A549 (cell line): ENCODE measurements around the gene CNOT6. TPM values are rescaled to one million over a fixed set of nuclear protein-coding genes. Genes with fewer than 3 reads are reported as not detected.

ENCODE experiments used
- ATAC-seq, 2 experiments: fragments of 200-7000 bp in 1 of 2; fragments of >200 bp in 1 of 2; cut with Nextera tagmentation in 1 of 2; cut with Tn5 transposase in 1 of 2; 3 replicates each; pipeline versions ENCODE4 v1.8.0 to v1.9.1; 2018 to 2020; ENCODE audit warnings: mild to moderate bottlenecking in 1 of 2, moderate library complexity in 1 of 2
- CTCF ChIA-PET: fragments of 300-600 bp; sonication (Branson Sonifier 250); formaldehyde crosslinking; extraction: SDS; loops from one replicate; lab custom pipeline; 2021; ENCODE audit warnings: antibody characterized with exemption, inconsistent platforms; lab: Yijun Ruan, JAX
- POLR2A ChIA-PET: fragments of 350-600 bp; formaldehyde crosslinking; extraction: SDS; loops from one replicate; lab custom pipeline; 2021; ENCODE audit warnings: antibody characterized with exemption, inconsistent platforms; lab: Yijun Ruan, JAX
- DNase-seq, 2 experiments: peaks; one replicate each; pipeline versions ENCODE4 v3.0.0 to v3.0.0-alpha.2; 2011 to 2016; ENCODE audit warnings: low read depth in 1 of 2, low spot score in 1 of 2
- FAIRE-seq: peaks from 2 replicates; lab custom pipeline; 2011; peaks lifted over from hg19 to GRCh38; lab: Jason Lieb, UNC
- H3K27ac ChIP-seq, 2 experiments: fragments of >200 bp; sonication (Bioruptor Twin); formaldehyde crosslinking; 3 replicates each; pipeline ENCODE4 v1.5.1; 2016 to 2017
- H3K4me1 ChIP-seq: fragments of >200 bp; sonication (Bioruptor Twin); formaldehyde crosslinking; 3 replicates; pipeline ENCODE4 v1.6.1; 2016
- H3K4me2 ChIP-seq: fragments of >200 bp; sonication (Bioruptor Twin); formaldehyde crosslinking; 3 replicates; pipeline ENCODE4 v1.6.1; 2016
- H3K4me3 ChIP-seq: fragments of >200 bp; sonication (Bioruptor Twin); formaldehyde crosslinking; 3 replicates; pipeline ENCODE4 v1.5.1; 2016
- H3K9me3 ChIP-seq: fragments of >200 bp; sonication (Bioruptor Twin); formaldehyde crosslinking; 3 replicates; pipeline ENCODE4 v1.6.1; 2016
- CBX8 ChIP-seq: fragments of 200-600 bp; sonication (generic); IDR thresholded peaks from 2 replicates; pipeline ENCODE4 v1.6.1; 2016
- CEBPB ChIP-seq, 2 experiments: fragments of >200 bp in 1 of 2; sonication (Bioruptor Twin) in 1 of 2; formaldehyde crosslinking in 1 of 2; IDR thresholded peaks; 2 replicates each; pipeline ENCODE4 v1.6.1; 2012 to 2016
- CHD4 ChIP-seq: fragments of 200-600 bp; sonication (generic); IDR thresholded peaks from 2 replicates; pipeline ENCODE4 v1.6.1; 2016; ENCODE audit warnings: antibody characterized with exemption, mild to moderate bottlenecking, borderline replicate concordance
- CTCF ChIP-seq: fragments of >200 bp; sonication (Bioruptor Twin); formaldehyde crosslinking; IDR thresholded peaks from 3 replicates; pipeline ENCODE4 v1.5.1; 2016
- E2F6 ChIP-seq: IDR thresholded peaks from 2 replicates; pipeline ENCODE4 v1.6.1; 2012; ENCODE audit warnings: low read depth, borderline replicate concordance
- EHF ChIP-seq: fragments of 250-450 bp; sonication (Bioruptor Pico); IDR thresholded peaks from 2 replicates; pipeline ENCODE4 v1.5.0; 2020; ENCODE audit warnings: mild to moderate bottlenecking
- FOXS1 ChIP-seq: fragments of 250-450 bp; sonication (Bioruptor Pico); IDR thresholded peaks from 2 replicates; pipeline ENCODE4 v1.5.0; 2020; ENCODE audit warnings: mild to moderate bottlenecking, moderate library complexity
- HES2 ChIP-seq: fragments of >200 bp; sonication (Bioruptor Twin); formaldehyde crosslinking; IDR thresholded peaks from 2 replicates; pipeline ENCODE4 v1.6.1; 2016
- HOXB5 ChIP-seq: fragments of 250-450 bp; sonication (Bioruptor Pico); IDR thresholded peaks from 2 replicates; pipeline ENCODE4 v1.5.0; 2020; ENCODE audit warnings: mild to moderate bottlenecking, moderate library complexity
- KDM1A ChIP-seq: fragments of 200-600 bp; sonication (generic); IDR thresholded peaks from 2 replicates; pipeline ENCODE4 v1.6.1; 2016; ENCODE audit warnings: low read depth, mild to moderate bottlenecking
- KDM5A ChIP-seq: fragments of 200-600 bp; sonication (generic); IDR thresholded peaks from 2 replicates; pipeline ENCODE4 v1.6.1; 2016; ENCODE audit warnings: antibody characterized with exemption, mild to moderate bottlenecking
- MYC ChIP-seq: IDR thresholded peaks from 2 replicates; pipeline ENCODE4 v1.6.1; 2012; ENCODE audit warnings: mild to moderate bottlenecking, inconsistent platforms, low read length, improper control_type of control experiment, borderline replicate concordance
- NFE2L2 ChIP-seq: fragments of 150-350 bp; conservative IDR thresholded peaks from 2 replicates; pipeline ENCODE4 v1.6.1; 2014; ENCODE audit warnings: low read length
- RAD21 ChIP-seq, 2 experiments: fragments of >200 bp in 1 of 2; sonication (Bioruptor Twin) in 1 of 2; formaldehyde crosslinking in 1 of 2; IDR thresholded peaks in 1 of 2; conservative IDR thresholded peaks in 1 of 2; 2 replicates in 1 of 2; 3 replicates in 1 of 2; pipeline ENCODE4 v1.6.1; 2012 to 2018; ENCODE audit warnings: inconsistent platforms in 1 of 2
- RARB ChIP-seq: fragments of 250-450 bp; sonication (Bioruptor Pico); IDR thresholded peaks from 2 replicates; pipeline ENCODE4 v1.8.0; 2021; ENCODE audit warnings: mild to moderate bottlenecking, moderate library complexity
- RCOR1 ChIP-seq: fragments of 150-350 bp; IDR thresholded peaks from 2 replicates; pipeline ENCODE4 v1.6.1; 2014; ENCODE audit warnings: antibody characterized with exemption, low read length, low read depth
- RFX5 ChIP-seq: fragments of 450-650 bp; IDR thresholded peaks from 2 replicates; pipeline ENCODE4 v1.7.1; 2014; ENCODE audit warnings: antibody characterized with exemption, mild to moderate bottlenecking, moderate library complexity
- TP53 ChIP-seq: fragments of 250-450 bp; sonication (Bioruptor Pico); IDR thresholded peaks from 2 replicates; pipeline ENCODE4 v1.5.0; 2021; ENCODE audit warnings: mild to moderate bottlenecking, moderate library complexity
- WGBS: methylation state at CpG from one replicate; pipeline ENCODE4 v1.1.6; 2017; ENCODE audit errors: missing lambda C conversion rate; 5-methylcytosine and 5-hydroxymethylcytosine counted together
- polyA plus RNA-seq, 4 experiments: library from polyadenylated mRNA; depleted of rRNA in 3 of 4; stranded (reverse); fragments of >200 nt; fragmentation: RNase III in 1 of 4; extraction: RNeasy Plus Mini Kit Qiagen cat#74134 plus additional on column Dnase treatment in 1 of 4; gene quantifications; 2 replicates in 3 of 4; 3 replicates in 1 of 4; pipeline ENCODE4 v1.2.3, GENCODE V29; 2011 to 2017
- TF ChIP-seq, protein P1 (sequence below): fragments of 200-600 bp; sonication (generic); IDR thresholded peaks from 2 replicates; pipeline ENCODE4 v1.6.1; 2016; ENCODE audit warnings: antibody characterized with exemption, mild to moderate bottlenecking, moderate library complexity
- TF ChIP-seq, protein P2 (sequence below): fragments of 250-450 bp; sonication (Bioruptor Pico); IDR thresholded peaks from 2 replicates; pipeline ENCODE4 v1.5.0; 2020; ENCODE audit warnings: low read depth, mild to moderate bottlenecking, moderate library complexity
- TF ChIP-seq, protein P3 (sequence below): IDR thresholded peaks from 2 replicates; pipeline ENCODE4 v1.6.1; 2012

Gene CNOT6
- polyA plus RNA-seq, 2 of the 4 experiments (the other 2 are of a cell fraction) = 18.2 to 28.5 TPM

GRCh38 chr5:180622910-180623309 is 128.7 kb downstream of the CNOT6 start (continued):
- no peak for TF ChIP-seq CEBPB (IDR thresholded peaks at IDR 0.05)
- TF ChIP-seq, all 56 proteins: peak for 0

DNA sequence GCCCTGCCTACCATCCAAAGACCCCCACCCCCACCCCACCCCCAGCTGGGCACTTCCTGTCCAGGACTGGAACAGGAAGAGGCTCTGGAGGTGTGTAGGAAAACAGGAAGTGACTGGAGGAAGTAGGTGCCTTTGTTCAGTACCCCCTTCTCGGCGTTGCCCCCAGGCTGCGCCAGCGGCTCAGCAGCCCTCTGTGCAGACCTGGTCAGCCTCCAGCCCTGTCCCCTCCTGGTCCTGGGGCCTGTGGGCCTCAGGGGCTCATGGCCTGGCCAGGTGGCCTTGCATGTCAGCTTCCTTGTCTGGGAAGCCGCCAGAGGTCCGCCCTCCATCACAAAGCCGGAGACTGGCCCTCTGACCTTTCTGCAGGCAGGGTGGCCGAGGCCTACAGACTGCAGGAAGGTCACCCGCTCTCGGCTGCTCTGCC is 129.2 kb downstream of the CNOT6 start:
- POLR2A ChIA-PET = no interaction called here

More for the DNA sequence above, 129.2 kb downstream of the CNOT6 start:
- no peak overlapping the region for H3K27ac ChIP-seq
- H3K9me3 ChIP-seq = no peaks in the 10 kb centered on the region
- ATAC-seq (no peak), DNase-seq (no peak), FAIRE-seq (no peak)
- TF ChIP-seq CBX8 = no peak
- no peak for TF ChIP-seq RARB (CRISPR knock-in tag)
- TF ChIP-seq HOXB5 (CRISPR knock-in tag) = no peak
- no peak for TF ChIP-seq E2F6
- no peak for TF ChIP-seq KDM1A
- TF ChIP-seq NFE2L2 = no peak
- TF ChIP-seq CHD4 = no peak
- TF ChIP-seq, protein P1, sequence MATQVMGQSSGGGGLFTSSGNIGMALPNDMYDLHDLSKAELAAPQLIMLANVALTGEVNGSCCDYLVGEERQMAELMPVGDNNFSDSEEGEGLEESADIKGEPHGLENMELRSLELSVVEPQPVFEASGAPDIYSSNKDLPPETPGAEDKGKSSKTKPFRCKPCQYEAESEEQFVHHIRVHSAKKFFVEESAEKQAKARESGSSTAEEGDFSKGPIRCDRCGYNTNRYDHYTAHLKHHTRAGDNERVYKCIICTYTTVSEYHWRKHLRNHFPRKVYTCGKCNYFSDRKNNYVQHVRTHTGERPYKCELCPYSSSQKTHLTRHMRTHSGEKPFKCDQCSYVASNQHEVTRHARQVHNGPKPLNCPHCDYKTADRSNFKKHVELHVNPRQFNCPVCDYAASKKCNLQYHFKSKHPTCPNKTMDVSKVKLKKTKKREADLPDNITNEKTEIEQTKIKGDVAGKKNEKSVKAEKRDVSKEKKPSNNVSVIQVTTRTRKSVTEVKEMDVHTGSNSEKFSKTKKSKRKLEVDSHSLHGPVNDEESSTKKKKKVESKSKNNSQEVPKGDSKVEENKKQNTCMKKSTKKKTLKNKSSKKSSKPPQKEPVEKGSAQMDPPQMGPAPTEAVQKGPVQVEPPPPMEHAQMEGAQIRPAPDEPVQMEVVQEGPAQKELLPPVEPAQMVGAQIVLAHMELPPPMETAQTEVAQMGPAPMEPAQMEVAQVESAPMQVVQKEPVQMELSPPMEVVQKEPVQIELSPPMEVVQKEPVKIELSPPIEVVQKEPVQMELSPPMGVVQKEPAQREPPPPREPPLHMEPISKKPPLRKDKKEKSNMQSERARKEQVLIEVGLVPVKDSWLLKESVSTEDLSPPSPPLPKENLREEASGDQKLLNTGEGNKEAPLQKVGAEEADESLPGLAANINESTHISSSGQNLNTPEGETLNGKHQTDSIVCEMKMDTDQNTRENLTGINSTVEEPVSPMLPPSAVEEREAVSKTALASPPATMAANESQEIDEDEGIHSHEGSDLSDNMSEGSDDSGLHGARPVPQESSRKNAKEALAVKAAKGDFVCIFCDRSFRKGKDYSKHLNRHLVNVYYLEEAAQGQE = no peak
- no peak for TF ChIP-seq TP53
- TF ChIP-seq, protein P2, sequence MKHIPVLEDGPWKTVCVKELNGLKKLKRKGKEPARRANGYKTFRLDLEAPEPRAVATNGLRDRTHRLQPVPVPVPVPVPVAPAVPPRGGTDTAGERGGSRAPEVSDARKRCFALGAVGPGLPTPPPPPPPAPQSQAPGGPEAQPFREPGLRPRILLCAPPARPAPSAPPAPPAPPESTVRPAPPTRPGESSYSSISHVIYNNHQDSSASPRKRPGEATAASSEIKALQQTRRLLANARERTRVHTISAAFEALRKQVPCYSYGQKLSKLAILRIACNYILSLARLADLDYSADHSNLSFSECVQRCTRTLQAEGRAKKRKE (CRISPR knock-in tag) = no peak
- TF ChIP-seq, protein P3, sequence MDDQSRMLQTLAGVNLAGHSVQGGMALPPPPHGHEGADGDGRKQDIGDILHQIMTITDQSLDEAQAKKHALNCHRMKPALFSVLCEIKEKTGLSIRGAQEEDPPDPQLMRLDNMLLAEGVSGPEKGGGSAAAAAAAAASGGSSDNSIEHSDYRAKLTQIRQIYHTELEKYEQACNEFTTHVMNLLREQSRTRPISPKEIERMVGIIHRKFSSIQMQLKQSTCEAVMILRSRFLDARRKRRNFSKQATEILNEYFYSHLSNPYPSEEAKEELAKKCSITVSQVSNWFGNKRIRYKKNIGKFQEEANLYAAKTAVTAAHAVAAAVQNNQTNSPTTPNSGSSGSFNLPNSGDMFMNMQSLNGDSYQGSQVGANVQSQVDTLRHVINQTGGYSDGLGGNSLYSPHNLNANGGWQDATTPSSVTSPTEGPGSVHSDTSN = no peak
- TF ChIP-seq FOXS1 (CRISPR knock-in tag) = no peak
- no peak for TF ChIP-seq EHF
- no peak for TF ChIP-seq HES2
- no peak for TF ChIP-seq MYC
- no peak for TF ChIP-seq KDM5A
- TF ChIP-seq RCOR1 = no peak
- no peak for TF ChIP-seq RFX5
- no peak for TF ChIP-seq RAD21 (conservative IDR thresholded peaks at IDR 0.05 in 1 of 2, IDR thresholded peaks at IDR 0.05 in 1 of 2)
- no peak for TF ChIP-seq CTCF
- H3K4me1 ChIP-seq = no peaks in the 10 kb centered on the region
- H3K4me2 ChIP-seq = no peak overlapping the region
- CTCF ChIA-PET = interaction anchor here (1.6 kb wide), 1 partner anchor 18 kb away, joined by 5 read pairs; no protein-coding TSS in a partner anchor
- no peak overlapping the region for H3K4me3 ChIP-seq
- 92% methylated on average over 8 of the region's 10 CpGs for WGBS
